ENCODE results near the gene TLE1.

GRCh38 chr9:81597419-81598122 is 91.8 kb downstream of the TLE1 start:
- TF ChIP-seq KDM1A (IDR thresholded peaks at IDR 0.05) = no peak
- no peak for TF ChIP-seq ZC3H11A (IDR thresholded peaks at IDR 0.05; ENCODE audit: low read depth, low read length)
- TF ChIP-seq TGIF2 (CRISPR knock-in tag; IDR thresholded peaks at IDR 0.05) = no peak
- no peak for TF ChIP-seq CTCF (IDR thresholded peaks at IDR 0.05 in 2 of 3, conservative IDR thresholded peaks at IDR 0.05 in 1 of 3; ENCODE audit: insufficient read depth in 2 of 3, low read depth in 1 of 3, low read length in 3 of 3)
- no peak for TF ChIP-seq POLR2H (tag; IDR thresholded peaks at IDR 0.05; ENCODE audit: low read depth)
- TF ChIP-seq POLR2A (conservative IDR thresholded peaks at IDR 0.05) = no peak
- TF ChIP-seq ZBTB8A (IDR thresholded peaks at IDR 0.05; ENCODE audit: partially characterized antibody) = no peak
- TF ChIP-seq EP300 (IDR thresholded peaks at IDR 0.05; ENCODE audit: low read length) = no peak
- no peak for TF ChIP-seq NRF1 (conservative IDR thresholded peaks at IDR 0.05 in 1 of 2, IDR thresholded peaks at IDR 0.05 in 1 of 2)
- TF ChIP-seq CREB1 (IDR thresholded peaks at IDR 0.05) = no peak
- TF ChIP-seq CREB1 (CRISPR knock-in tag; IDR thresholded peaks at IDR 0.05) = no peak
- no peak for TF ChIP-seq EZH2 (IDR thresholded peaks at IDR 0.05; ENCODE audit: borderline replicate concordance, low read depth, low read length)
- TF ChIP-seq GABPA (tag; conservative IDR thresholded peaks at IDR 0.05; ENCODE audit: low read depth) = no peak
- TF ChIP-seq SIX5 (IDR thresholded peaks at IDR 0.05; ENCODE audit: borderline replicate concordance in 1 of 2, insufficient read depth in 1 of 2, low read depth in 1 of 2, low read length in 2 of 2) = no peak
